GM21529 (cell line): ENCODE data around the gene EAPP.
"Not testable (repeated sequence)": the region's sequence is repeated elsewhere in the genome, so short reads cannot be mapped to it uniquely, and the experiment has no call there.

Source experiments
- ATAC-seq: cut with Tn5 transposase; IDR thresholded peaks from one replicate; pipeline ENCODE4 v1.9.1; 2021; ENCODE audit not compliant: unreplicated experiment

EAPP gene, protein sequence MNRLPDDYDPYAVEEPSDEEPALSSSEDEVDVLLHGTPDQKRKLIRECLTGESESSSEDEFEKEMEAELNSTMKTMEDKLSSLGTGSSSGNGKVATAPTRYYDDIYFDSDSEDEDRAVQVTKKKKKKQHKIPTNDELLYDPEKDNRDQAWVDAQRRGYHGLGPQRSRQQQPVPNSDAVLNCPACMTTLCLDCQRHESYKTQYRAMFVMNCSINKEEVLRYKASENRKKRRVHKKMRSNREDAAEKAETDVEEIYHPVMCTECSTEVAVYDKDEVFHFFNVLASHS

GRCh38 chr14:34539407-34540180 lies at the start of gene EAPP:
TSS of gene EAPP (minus strand) at chr14:34539701. CDS start at chr14:34539628, 73 bp downstream.
- ATAC-seq, result peak; percentile 100

DNA sequence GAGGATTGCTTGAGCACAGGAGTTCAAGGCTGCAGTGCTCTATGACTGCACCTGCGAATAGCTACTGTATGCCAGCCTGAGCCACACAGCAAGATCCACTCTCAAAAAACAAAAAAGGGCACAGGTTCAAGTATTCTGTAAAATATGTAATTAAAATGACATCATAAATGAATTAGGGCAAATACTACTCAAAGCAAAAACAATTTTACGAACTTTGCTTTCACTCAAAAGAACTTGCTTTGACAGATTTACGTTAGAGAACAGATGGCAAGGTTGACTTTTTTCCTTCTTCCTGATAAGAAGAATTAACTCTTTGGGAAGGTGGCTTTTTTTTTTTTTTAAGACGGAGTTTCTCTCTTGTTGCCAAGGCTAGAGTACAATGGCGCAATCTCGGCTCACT lies 44.0 kb upstream of the EAPP start:
- no peak for ATAC-seq

DNA sequence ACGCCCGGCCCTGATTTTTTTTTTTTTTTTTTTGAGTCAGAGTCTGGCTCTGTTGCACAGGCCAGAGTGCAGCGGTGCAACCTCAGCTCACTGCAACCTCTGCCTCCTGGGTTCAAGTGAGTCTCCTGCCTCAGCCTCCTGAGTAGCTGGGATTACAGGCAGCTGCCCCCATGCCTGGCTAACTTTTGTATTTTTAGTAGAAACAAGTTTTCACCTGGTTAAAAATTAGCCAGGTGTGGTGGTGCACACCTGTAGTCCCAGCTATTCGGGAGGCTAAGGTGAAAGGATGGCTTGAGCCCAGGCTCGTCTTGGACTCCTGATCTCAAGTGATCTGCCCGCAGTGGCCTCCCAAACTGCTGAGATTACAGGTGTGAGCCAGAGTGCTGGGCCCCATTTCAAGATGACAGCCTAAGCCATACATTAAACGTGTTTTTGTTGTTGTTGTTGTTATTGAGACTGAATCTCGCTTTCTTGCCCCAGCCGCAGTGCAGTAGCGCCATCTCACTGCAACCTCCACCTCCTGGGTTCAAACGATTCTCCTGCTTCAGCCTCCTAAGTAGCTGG lies 42.7 kb upstream of the EAPP start:
- ATAC-seq, result no peak

GRCh38 chr14:34580381-34580780 lies 40.9 kb upstream of the EAPP start:
- no peak for ATAC-seq

GRCh38 chr14:34571771-34572170 lies 32.3 kb upstream of the EAPP start:
- no peak for ATAC-seq

GRCh38 chr14:34569750-34570149 lies 30.2 kb upstream of the EAPP start:
- ATAC-seq, result no peak

GRCh38 chr14:34568803-34569202 lies 29.3 kb upstream of the EAPP start:
- no peak for ATAC-seq

DNA sequence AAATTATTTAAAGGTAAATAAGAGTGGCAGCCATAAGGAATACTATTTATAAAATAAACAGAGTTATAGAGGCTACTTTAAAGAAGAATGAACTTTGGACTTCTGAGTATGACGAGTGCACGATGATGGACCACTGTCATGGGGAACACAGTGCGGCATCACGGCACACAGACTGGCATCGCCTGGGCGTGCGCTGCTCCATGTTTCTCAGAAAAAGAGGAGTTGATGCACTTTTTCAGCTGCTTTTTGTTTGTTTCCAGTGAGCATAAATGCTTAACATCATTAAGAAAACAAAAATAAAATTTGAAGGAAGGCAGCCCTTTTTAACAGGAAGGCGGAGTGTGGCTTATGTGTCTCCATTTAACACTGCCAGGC lies 23.3 kb upstream of the EAPP start:
- no peak for ATAC-seq

DNA sequence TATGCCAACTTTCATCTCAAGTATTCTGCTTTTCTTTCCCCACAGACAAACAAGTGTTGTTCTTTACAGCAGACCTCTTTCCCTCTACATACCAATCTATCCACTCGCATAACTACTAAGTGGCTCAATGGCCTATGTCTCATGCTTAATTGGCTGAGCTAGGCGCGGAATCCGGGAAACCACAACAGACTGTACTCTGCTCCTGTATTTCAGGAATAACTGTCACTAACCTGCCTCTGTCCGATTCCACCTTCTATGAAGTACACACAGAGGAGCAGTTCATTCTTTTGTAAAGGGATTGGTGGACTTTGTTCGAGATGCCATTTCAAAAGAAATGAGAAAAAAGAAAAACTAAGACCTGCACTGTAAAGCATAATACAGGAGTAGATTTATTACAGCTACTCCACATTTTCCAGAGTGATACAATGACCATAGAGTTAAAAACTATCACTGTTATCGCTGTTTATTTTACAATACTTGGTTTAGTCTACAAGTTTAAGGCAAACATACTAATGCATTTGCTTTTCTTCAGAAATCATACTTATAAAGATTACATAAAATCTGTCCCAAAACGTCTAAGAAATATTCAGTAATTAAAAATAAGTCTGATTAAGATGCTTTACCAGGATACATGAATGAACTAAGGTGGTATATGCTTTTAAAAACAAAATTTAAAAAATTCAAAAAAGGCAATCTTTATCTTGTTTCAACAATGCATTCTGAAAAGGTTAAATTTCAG lies 22.7 kb upstream of the EAPP start:
- ATAC-seq, result not testable (repeated sequence)

- peak; percentile 58 for ATAC-seq
Observed at GRCh38 chr14:34556498-34556829, 17.0 kb upstream of the EAPP start.

DNA sequence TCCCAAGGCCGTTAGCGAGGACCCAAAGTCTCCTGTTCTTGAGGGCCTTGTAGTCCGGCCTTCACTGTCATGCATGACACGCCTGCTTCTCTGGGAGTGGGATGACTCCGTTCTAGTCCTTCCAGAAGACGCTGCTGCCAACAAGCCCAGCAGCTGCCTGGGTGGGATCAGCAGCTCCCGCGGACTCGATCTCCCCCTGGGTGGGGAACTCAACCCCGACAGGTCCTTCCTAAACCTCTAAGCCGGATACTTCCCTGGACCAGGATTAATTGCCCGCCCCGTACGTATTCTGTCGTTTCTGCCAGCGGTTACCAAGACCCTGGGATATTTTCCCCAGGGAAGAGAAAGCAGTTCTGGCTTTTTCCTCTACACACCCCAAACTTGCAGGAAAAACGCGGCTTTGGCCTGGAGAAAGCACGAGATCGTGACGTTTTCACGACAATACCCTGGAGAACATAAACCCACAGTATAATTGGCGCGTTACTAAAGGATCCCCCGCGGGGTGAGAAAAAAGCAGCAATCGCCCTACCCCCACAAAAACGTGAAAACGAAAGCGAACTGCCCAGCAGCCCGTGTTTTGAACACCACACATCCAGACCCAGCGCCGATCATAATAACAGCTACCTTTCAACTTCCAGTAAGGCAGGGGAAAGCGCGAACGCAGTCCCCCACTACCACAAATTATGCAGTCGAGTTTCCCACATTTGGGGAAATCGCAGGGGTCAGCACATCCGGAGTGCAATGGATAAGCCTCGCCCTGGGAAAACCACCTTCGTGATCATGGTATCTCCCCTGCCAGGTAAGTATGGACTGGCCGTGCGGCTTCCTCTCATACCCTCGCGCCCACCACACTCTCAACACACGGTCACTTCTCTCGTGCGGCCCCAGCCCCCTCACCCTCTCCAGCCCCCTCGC lies 16.3 kb upstream of the EAPP start:
- ATAC-seq, result peak; percentile 74

DNA sequence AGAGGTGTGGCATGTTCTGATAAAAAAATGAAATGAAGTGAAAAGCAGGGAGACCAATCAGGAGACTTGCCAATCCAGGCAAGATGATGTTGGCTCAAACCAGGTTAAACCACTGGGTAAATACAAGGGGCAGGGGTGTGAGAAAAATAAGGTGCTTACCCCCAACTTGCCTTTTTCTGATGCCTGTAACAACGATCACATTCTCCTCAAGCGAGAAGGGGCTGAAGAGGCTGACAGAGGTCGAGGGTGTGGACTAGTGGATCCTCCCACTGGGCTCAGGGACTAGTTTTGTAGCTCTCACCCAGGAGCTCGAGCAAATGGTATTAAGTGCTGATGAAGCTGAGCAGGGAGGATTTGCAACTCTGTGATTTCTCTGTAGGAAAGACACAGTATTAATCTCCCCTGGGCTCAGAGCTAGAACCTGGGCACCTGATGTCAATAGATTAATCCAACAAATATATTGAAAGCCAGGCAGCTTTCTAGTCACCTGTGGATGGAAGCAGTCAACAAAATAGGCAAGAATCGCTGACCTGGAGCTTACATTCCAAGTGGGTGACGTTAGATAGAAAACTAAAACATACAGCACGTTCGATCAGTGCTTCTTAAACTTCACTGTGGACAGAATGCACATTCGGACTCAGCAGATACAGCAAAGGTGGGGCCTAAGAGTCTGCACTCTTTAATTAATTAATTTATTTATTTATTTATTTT lies 15.2 kb upstream of the EAPP start:
- no peak for ATAC-seq

- ATAC-seq, result not testable (repeated sequence)
Observed at GRCh38 chr14:34549276-34549966, 9.9 kb upstream of the EAPP start.

- ATAC-seq, result no peak
Observed at GRCh38 chr14:34548472-34548981, 9.0 kb upstream of the EAPP start.

DNA sequence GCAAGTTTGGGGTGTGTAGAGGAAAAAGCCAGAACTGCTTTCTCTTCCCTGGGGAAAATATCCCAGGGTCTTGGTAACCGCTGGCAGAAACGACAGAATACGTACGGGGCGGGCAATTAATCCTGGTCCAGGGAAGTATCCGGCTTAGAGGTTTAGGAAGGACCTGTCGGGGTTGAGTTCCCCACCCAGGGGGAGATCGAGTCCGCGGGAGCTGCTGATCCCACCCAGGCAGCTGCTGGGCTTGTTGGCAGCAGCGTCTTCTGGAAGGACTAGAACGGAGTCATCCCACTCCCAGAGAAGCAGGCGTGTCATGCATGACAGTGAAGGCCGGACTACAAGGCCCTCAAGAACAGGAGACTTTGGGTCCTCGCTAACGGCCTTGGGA lies 7.6 kb upstream of the EAPP start:
- peak; percentile 23 for ATAC-seq

DNA sequence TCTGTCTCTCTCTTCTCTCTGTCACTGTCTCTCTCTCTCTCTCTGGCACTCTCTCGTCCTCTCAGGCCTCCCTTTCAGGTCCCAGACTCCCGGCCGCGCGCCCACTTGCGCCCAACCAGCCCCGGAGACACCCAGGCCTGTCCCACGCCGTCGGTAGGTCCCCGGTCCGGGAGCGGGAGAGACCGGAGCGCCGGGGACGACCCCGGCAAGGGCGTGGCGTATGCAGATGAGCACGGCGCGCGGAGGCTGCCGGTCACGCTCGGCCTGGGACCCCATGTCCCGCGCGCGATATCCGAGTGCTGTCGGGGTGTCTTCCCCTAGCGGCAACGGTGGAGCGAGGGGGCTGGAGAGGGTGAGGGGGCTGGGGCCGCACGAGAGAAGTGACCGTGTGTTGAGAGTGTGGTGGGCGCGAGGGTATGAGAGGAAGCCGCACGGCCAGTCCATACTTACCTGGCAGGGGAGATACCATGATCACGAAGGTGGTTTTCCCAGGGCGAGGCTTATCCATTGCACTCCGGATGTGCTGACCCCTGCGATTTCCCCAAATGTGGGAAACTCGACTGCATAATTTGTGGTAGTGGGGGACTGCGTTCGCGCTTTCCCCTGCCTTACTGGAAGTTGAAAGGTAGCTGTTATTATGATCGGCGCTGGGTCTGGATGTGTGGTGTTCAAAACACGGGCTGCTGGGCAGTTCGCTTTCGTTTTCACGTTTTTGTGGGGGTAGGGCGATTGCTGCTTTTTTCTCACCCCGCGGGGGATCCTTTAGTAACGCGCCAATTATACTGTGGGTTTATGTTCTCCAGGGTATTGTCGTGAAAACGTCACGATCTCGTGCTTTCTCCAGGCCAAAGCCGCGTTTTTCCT lies 7.0 kb upstream of the EAPP start:
- peak; percentile 72 for ATAC-seq

GRCh38 chr14:34540181-34541059 lies 919 bp upstream of the EAPP start:
- ATAC-seq, result not testable (repeated sequence)
